Anterior cingulate cortex (tissue), 58 donors: Measurements from ENCODE around the gene FHAD1.
"Not testable (repeated sequence)": the region's sequence is repeated elsewhere in the genome, so short reads cannot be mapped to it uniquely, and the experiment has no call there.

Source experiments
- DNase-seq, 58 donors: peaks; one replicate each; lab custom pipeline; 2025; lab: John Stamatoyannopoulos, UW

The FHAD1 gene

DNA sequence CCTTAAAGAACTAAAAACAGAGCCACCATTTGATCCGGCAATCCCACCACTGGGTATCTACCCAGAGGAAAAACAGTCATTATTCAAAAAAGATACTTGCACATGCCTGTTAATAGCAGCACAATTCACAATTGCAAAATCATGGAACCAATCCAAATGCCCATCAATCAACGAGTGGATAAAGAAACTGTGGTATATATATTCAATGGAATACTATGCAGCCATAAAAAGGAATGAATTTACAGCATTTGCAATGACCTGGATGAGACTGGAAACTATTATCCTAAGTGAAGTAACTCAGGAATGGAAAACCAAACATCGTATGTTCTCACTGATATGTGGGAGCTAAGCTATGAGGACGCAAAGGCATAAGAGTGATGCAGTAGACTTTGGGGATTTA, 51.0 kb downstream of the FHAD1 start:
- DNase-seq = not testable (repeated sequence)

DNA sequence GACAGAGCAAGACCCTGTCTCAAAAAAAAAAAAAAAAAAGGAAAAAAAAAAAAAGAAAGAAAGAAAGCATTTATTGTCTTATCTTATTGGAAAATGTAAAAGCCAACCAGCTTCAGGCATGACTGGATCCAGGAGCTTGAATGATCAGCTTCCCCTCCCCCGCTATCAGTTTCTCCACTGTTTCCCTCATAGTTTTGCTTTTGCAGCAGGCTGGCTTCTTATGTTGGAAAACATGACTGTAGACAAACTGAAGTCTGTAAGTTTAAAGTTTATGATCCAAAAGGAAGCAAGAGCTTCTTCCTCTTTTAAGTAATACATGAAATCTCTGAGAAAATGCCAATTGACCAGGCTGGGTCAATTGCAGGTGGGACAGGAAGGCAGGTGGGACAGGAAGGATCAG, 52.2 kb downstream of the FHAD1 start:
- no peak for DNase-seq

DNA sequence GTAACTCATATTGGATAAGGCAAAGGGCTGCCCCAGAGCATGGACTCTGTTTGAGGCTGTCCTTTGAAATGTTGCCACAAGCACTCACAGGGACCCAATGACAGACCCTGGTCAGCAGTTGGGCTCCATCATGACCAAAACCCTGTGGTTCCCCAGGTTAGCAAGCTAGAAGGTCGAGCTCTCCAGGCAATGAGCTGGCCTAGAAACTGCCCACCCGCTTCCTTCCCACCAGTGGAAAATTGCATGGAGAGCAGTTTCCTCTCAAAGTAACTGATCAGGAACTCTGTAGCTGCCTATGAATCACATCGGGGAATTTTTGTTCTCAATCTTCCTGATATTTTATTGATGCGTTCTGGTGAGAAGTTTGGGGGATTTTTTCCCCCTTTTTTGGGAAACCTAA, 52.8 kb downstream of the FHAD1 start:
- no peak for DNase-seq

DNA sequence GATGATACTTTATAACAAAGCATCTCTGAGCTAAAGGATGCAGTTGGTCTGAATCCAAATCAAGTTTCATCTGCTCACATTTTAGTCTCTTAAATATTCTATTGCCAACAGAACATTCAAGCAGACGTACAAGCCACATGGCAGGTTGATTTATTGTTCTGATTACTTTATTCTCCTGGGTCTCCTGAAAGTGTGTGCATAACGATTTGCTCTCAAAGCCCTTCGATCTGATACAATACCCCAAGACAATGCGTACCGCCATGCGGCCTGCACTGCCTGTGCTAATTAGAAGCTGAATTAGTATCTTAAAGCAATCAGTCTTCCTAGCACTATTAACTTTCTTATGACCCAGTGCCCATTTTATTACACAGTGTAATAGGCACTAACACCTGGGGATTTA, 56.9 kb downstream of the FHAD1 start:
- DNase-seq = no peak

DNA sequence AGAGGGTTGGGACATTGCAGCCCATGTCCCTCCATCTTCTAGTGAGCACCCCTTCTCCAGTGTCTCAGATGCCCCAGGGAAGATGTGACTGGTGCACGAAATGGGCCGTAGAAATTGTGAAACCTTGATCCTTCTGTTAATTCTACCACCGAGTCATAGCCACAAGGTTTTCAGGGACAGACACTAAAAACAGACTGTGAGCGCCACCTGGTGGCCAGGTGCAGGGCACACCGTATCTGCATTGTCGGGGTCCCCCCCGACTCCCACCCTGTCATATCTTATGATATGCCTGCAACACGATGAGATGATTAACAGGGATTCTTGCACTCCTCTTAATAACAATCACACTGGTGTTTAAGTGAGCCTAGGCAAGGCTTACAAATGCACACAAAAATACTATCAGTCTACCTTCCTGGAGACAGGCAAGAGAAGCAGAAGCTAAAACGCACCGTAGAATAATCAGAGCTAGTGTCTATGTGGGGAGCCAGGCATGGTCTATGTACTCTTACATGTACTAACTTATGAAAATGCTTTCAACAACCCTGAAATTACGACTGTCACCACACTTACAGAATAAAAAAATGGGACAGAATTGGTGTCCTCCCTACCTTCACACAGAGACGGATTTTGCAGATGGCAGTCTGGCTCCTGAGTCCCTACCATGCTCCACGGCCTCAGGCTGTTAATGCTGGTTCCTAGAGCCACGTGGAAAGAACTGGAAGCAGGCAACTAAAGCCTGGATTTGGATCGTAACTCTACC, 57.9 kb downstream of the FHAD1 start:
- DNase-seq = peak in 25 of 58 donors; percentile 2 to 75 (median 19)

DNA sequence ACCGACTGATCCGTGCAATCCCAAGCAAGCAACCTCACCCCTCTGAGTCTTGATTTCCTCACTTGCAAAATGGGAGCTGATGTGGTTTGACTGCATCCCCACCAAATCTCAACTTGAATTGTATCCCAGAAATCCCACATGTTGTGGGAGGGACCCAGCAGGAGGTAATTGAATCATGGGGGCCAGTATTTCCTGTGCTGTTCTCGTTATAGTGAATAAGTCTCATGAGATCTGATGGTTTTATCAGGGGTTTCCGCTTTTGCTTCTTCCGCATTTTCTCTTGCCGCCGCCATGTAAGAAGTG, 58.4 kb downstream of the FHAD1 start:
- no peak for DNase-seq

DNA sequence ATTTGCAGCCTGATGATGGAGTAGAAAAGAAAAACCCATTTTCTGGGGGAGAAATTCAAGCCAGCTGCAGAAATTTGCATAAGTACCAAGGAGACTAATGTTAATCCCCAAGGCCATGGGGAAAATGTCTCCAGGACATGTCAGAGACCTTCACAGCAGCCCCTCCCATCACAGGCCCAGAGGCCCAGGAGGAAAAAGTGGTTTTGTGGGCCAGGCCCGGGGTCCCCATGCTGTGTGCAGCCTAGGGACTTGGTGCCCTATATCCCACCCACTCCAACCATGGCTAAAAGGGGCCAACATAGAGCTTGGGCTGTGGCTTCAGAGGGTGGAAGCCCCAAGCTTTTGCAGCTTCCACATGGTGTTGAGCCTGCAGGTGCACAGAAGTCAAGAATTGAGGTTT, 59.3 kb downstream of the FHAD1 start:
- not testable (repeated sequence) for DNase-seq

DNA sequence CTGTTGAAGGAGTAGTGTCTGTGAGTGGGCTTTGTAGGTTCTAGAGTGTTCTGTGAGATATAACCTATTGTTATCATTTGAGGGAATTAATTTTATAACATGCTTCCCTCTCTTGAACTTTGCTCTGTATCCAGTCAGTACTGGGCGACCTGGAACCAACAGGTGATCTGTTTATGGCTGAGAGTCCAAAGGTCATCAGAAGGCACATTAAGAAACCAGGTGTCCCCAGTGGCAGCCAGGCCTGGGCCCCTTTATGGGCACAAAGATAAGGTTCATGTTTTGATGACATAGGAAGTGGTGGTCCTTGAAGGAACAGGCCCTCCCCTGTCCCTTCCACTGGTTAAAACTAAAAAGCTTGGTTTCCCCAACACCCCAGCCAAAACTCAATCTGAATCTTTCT, 61.1 kb downstream of the FHAD1 start:
- DNase-seq = no peak

DNA sequence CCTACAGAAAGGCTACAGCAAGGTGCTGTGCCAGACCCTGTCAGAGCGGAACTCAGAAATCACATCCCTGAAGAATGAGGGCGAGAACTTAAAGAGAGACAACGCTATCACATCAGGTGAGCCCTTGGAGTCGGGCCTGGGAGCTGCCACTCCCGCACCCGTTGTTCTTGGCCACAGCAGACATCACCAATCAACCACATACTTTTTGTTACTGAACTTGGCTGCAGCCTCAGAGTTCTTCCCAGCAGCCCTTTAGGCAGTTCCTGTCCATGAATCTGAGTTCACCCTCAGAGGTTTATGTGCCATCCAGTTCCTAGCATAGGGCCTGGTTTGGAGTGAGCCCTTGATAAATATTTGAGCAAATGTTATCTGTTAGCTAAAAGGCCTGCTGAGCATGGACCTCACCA, 61.6 kb downstream of the FHAD1 start:
- no peak for DNase-seq

DNA sequence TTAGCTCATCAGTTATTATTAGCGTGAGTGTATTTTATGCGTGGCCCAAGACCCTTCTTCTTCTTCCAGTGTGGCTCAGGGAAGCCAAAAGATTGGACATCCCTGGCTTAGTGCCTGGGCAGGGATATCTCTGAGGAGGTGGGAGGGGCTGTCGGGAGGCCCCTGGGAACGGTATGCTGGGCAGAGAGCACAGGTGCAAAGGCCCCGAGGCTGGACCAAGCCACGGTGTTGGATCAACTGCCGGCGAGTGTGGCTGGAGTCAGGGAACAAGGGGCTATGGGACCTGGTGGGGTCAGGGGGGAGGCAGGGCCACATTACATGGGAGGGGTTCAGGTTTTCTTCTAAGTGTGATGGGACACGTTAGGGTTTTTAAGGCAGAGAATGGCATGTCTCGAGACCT, 62.7 kb downstream of the FHAD1 start:
- DNase-seq = no peak

DNA sequence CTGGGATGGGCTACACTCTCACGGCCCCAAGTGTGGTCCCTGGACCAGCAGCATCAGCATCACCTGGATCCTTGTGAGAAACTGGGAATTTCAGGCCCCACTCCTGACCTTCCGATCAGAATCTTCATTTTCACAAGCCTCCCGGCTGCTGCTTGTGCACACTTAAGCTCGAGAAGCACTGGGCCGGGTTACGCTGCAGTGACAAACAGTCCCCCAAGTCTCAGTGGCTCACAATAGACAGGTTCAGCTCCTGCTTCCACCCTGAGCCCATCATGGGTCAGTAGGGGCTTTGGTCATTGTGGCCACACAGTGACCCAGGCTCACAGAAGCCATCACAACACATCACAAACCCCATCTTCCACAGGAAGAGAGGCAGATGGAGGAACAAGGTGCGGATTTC, 63.5 kb downstream of the FHAD1 start:
- no peak for DNase-seq

DNA sequence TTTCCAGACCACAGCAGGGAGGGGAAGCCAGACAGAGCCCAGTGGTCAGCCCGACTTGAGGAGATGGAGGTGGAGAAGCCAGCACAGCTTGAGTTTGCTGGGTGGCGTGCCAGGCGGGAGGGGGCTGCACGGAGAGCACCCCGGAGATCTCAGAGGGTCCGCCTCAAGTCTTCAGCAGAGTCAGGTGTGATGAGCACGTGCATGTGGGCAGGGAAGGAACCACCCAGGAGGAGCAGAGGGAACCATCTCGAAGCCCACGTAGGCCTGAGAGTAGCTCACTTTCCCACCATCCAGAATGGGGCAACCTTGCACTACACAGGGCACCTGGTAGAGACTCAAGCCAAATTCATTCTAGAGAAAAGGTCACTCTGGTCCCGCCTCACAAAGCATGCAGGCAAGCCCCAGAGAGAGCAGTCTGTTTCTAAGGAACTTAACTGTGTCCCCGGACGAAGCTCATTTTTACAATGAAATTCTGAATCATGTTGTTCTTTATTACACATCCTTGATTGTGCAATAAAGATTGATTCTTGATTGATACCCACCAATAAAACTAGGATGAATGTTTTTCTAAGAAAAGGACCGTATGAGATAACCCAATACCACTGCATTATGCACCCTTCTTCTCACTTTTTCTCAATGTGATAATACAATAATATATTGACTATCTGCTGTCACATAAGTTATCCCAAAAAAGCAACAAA, 64.2 kb downstream of the FHAD1 start:
- no peak for DNase-seq

DNA sequence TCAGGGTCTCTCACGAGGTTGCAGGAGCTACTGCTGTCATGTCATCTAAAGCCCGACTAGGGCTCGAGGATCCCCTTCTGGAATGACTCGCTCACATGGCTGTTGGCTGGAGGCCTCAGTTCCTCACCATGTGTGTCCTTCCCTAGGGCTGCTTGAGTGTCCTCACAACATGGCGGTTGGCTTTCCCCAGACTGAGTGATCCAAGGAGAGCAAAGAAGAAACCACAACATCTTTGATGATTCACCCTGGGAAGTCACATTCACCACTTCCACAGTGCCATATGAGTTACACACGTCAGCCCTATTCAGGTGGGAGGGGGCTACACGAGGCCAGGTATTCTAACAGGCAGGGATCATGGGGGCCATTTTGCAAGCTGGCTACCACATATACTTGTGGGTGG, 64.9 kb downstream of the FHAD1 start:
- DNase-seq = no peak

DNA sequence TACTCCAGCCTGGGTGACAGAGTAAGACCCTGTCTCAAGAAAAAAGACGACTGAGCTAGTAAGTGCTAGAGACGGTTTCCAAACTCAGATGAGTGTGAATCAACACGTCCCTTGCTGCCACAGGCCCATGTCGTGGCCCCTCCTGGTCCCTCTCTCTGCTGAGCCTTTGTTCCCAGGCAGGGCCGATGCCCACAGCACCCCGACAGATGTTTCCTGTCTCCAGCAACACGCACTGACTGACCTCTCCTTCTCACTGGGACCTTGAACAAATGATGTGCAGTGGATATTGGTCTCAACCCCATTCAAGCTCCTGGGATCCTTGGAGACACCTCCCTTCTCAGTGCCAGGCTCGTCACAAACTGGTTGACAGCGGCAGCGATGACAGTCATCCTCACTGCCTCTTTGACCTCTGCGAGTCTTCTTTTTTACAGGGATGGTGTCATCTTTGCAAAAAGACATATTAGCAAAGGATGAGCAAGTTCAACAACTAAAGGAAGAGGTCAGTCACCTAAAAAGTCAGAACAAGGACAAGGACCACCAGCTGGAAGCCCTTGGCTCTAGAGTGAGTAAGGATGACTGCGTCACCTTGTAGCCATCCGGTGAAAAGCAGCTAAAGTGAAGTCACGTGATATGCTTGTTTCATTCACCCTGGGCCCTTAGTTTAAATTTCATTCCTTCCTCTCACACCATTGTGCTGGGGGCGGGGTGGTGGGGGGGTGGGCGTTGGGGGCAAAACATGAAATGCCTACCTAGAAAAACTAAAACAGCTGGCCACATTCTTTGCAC, 65.8 kb downstream of the FHAD1 start:
- no peak for DNase-seq

DNA sequence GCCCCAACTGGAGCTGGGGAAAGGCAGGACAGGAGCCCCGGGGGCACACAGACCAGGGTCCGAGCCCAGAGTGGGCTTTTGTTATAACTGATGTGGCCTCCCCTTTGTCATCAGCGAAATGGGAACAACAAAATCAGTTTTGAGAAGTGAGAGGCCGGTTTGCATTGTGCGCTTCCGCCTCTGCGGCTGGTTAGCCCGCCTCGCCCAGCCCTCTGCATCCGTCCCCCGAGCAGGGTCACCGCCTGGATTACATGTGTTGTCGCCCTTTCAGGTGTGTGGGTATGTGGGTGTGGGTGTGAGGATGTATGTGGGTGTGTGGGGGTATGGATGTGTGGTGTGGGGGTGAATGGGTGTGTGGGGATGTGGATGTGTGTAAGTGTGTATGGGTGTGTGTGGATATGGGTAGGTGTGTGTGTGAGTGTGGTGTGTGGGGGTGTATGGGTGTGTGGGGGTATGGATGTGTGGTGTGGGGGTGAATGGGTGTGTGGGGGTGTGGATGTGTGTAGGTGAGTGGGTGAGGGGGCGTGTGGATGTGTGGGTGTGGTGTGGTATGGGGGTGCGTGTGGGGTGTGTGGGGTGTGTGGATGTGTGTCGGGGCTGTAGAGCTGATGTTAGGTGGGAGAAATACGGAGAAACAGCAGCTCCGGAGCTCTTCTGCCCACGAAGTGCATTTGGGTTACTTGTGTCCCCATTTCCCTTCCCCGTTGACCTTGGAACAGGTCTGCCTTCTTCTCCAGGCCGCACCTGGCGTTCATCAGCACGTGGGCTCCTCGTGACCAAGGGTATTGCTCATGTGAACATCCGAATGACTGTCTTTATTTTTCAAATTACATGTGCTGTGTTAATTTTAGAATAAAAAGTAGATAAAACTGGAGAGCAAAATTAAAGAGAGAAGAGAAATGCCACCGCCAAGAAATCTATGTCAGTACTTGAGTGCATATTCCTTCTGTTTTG, 67.6 kb downstream of the FHAD1 start:
- peak in 1 of 58 donors; percentile 11 for DNase-seq

DNA sequence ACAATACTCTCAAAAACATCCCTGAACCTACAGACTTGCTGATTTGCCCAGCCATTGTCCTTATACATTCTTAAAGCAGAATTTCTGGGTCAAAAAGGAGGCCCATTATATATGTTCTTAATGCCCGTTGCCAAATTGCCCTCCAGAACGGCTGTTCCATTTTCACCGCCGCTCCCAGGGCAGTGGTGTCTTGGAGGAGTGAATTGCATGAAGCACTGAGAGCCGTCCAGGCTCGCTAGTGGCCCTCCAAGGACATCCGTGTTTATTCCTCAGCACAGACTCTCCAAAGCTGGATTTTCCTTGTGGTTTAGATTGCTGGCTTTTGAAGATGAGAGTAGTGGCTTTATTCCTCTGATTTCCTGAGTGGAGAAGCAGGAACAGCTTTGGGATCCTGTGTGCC, 68.8 kb downstream of the FHAD1 start:
- no peak for DNase-seq

DNA sequence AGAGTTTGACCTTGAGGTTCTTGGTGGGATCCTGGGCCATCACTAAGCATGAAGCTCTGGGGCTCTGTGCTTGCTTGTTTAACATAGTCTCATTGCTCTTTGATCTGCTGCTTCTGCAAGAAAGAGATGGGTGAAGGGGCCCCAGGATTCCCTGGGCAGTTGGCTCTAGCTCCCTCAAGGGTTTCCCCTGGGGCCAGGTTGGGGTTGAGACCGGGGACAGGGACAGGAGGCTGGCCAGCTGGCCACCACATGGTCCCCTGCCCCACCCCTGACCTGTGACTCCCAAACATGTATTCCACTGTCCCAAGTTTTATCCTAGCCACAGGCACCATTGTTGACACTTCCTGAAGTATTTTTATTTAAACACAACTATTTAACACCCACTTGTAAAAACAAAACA, 69.5 kb downstream of the FHAD1 start:
- DNase-seq = no peak

DNA sequence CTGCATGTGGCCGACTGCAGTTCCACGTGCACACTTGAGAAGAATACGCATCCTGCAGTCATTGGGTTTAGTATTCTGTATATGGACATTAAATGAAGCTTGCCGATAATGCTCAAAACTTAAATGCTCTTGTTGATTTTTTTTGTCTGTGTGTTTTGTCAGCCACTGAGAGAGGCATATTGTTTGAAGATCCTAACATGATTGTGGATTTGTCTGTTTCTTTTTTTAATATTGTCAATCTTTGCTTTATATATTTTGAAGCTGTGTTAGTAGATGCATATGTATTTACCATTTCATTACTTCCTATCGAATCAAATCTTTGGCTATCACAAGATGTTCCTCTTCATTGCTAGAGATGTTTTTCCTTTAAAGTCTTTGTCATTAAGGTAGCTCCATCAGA, 73.2 kb downstream of the FHAD1 start:
- no peak for DNase-seq

DNA sequence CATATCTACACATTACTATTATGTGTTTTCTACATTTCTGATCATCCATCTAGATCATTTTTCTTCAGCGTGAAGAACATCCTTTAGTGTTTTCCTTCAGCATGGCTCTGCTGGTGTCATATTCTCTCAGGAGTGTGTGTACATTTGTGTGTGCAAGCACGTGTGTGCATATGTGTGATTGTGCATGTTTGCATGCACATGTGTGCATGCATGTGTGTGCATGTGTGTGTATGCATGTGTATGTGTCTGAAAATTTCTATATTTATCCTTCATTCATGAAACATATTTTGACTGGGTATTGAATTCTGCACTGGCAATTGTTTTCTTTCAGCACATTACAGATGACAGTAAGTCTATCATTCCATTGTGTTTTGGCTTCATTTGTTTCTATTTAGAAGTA, 74.6 kb downstream of the FHAD1 start:
- no peak for DNase-seq

DNA sequence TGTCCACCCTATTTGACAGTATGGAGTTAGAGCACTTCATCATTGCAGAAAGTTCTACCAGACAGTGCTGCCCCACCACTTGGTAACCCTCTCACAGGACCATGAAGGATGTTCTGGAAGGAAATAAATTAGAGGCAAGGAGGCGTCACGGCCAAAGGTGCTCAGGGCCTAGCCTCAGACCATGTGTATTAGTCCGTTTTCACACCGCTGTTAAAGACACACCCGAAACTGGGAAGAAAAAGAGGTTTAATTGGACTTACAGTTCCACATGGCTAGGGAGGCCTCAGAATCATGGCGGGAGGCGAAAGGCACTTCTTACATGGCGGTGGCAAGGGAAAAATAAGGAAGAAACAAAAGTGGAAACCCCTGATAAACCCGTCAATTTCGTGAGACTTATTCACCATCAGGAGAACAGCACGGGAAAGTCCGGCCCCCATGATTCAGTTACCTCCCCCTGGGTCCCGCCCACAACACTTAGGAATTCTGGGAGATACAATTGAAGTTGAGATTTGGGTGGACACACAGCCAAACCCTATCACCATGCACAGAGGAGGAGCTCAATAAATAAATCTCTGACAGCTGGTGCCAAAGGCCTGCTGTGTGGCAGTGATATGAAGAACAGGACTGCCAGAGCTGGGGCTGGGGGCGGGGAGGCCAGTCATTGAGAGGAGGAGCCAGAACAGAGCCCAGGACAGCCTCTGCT, 75.8 kb downstream of the FHAD1 start:
- DNase-seq = no peak
